Measurements from ENCODE around the gene INPP5E.

Gene INPP5E

DNA sequence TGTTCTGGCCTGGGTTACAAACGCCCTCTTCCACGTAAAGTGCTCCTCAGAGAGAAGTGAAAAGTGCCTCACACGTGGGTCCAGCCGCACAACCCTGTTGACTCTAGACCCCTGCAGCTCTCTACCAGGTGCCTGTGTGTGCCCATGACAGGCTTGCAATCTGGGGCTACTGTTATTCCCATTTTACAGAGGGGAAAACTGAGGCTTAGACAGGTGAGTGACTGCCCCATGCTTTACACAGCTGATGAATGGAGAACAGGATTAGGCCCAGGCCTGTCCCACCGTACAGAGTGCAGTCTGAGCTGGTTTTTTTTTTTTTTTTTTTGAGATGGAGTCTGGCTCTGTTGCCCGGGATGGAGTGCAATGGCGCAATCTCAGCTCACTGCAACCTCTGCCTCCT, 6.2 kb upstream of the INPP5E start:
- no peak for DNase-seq (ENCODE audit: low spot score)

DNA sequence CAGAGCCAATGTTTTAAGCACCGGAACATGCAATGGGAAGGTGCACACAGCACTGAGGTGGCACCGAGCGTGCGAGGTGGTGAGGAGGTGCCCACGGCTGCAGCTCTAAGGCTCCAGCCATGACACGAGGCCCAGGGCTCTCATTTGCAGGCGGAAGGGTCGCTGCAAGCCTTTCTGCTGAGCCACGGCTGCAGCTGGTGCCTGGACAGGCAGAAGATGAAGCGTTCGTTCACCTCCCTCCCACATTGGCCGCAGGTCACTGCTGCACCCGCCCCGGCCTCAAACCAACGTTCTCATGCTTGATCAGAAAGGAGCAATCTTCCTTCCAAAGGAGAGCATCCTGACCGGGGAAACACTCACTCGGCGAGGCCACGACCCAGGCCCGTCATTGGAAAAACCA, 4.5 kb upstream of the INPP5E start:
- DNase-seq (ENCODE audit: low spot score): no peak

DNA sequence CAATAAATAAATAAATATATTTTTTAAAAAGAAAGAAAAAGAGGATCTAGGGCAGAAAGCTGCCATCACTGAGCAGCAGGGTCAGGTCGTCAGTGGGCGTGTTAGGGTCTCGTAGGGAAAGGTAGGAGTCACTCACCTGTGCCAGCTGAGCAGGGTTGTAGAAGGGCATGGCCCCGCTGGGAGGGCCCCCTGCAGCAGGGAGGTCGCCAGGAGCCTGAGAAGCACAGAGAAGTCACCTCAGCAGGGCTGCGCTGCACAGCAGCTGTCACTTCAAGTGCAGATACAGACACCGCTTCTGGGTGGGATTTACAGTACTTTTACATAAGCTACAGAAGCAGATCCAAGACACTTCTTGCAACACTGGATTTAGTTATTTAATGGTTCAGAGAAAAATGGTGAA, 4.0 kb upstream of the INPP5E start:
- no peak for DNase-seq (ENCODE audit: low spot score)

DNA sequence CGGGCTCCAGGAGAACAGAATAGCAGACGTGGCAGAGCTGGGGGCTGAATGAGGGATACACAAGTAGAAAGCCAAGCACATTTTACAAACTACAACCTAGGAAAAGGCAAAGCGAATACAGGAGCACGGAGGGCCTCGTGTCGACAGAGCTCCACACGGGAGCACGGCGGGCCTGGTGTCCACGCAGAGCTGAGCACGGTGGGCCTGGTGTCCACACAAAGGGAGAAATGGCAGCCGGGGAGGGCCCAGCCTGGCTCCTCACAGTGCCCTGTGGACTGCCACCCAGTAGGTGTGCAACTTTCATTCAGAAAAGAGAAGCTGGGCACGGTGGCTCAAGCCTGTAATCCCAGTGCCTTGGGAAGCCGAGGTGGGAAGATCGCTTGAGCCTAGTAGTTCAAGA, 3.4 kb upstream of the INPP5E start:
- DNase-seq (ENCODE audit: low spot score): no peak

- DNase-seq (ENCODE audit: low spot score): no peak
Observed at GRCh38 chr9:136442265-136442664, 2.6 kb upstream of the INPP5E start.

- DNase-seq (ENCODE audit: low spot score): no peak
Observed at GRCh38 chr9:136441681-136442245, 2.1 kb upstream of the INPP5E start.

GRCh38 chr9:136441191-136441680, 1.6 kb upstream of the INPP5E start:
- DNase-seq (ENCODE audit: low spot score): no peak

DNA sequence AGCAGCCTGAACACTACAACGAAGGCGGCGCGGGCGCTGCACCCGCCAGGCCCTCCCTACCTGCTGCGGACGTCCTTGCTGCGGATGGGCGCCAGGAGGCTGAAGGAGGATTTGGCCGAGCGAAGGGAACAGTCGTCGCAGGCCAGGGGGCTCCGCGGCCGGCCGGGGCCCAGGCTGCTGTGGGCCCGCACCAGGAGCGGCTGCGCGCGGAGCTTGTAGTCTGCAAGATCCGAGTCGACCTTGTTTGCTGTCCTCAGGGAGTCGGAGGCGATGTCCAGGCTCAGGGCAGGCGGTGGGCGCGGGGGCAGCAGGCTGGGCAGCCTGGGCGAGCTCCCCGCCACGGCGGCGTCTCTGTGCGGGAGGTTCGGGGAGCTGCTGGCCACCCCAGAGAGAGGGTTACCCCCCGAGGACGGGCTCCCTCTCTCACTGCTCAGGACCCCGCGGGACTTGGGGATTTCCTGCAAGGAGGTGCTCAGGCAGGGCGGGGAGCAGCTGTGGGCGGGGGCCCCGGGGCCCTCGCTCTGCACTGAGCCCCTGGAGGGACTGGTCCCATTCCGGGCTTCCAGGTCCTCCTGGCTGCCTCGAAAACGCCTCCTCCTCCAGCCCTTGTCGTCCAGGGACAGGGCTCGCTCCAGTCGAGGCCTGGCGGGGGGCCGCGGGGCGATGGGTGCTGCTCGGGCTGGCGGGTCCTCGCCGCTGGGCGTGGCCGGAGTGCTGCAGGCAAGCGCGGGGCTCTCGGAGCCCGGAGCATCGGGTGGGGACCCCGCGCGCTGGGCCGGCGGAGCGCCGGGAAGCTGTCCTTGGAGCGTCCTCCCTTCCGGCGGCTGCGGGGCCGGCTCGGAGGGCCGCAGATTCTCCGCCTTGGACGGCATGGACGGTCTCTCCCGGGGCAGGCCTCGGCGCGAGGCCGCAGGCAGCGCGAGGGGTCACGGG, 831 bp downstream of the INPP5E start:
- DNase-seq (ENCODE audit: low spot score): peak; percentile 66

DNA sequence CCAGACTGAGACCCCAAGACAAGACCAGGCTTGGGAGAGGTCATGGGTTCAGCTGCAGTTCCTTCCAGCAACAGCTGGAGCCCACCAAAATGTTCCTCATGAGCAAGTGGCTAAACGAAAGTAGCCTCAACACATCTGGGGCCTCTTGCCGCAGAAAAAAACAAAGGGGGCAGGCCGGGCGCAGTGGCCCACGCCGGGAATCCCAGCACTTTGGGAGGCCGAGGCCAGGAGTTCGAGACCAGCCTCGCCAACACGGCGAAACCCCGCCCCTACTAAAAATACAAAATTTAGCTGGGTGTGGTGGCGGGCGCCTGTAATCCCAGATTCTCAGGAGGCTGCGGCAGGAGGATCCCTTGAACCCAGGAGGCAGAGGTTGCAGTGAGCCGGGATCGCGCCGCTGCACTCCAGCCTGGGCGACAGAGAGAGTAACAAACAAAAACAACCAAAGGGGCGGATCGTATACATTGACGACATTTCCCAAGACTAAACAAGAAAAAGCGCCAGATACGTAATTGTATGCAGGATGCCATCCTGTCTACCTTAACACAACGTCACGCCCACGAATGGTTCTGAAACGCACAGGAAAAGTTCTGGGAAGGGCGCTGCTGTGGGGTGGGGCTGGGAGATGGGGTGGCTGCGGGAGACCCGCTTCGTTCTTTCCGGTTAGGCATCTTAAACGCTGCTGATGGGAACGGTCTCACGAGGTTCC, 1.7 kb downstream of the INPP5E start:
- DNase-seq (ENCODE audit: low spot score): no peak

- DNase-seq (ENCODE audit: low spot score): no peak
Observed at GRCh38 chr9:136437430-136437829, 2.2 kb downstream of the INPP5E start.

DNA sequence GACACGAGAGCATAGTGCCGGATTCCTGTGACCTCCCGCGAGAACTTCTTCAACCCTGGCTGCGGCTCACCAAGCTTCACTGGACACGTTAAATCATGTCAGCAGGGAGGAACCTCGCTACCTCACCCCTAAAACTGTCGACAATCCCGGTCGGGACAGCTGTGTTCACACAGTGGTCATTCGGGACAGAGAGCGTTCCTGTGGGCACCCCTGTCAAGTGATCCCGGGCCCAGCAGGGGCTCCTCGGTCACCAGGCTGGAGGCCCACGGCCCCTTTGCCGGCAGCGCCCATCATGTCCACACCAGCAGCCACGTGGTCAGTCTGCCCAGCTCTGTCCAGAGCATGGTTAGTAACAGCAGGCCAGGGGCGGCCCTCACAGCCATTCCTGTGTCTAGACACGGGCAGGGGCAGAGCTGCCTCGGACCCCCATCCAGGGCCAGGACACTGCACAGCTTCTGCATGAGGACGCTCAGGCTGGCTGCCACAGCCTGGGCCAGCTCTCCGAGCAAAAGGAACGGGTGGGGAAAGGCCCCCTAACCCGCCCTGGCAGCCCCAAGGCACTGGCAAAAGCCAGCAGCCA, 3.5 kb downstream of the INPP5E start:
- DNase-seq (ENCODE audit: low spot score): no peak

- no peak for DNase-seq (ENCODE audit: low spot score)
Observed at GRCh38 chr9:136434580-136435169, 5.0 kb downstream of the INPP5E start.

DNA sequence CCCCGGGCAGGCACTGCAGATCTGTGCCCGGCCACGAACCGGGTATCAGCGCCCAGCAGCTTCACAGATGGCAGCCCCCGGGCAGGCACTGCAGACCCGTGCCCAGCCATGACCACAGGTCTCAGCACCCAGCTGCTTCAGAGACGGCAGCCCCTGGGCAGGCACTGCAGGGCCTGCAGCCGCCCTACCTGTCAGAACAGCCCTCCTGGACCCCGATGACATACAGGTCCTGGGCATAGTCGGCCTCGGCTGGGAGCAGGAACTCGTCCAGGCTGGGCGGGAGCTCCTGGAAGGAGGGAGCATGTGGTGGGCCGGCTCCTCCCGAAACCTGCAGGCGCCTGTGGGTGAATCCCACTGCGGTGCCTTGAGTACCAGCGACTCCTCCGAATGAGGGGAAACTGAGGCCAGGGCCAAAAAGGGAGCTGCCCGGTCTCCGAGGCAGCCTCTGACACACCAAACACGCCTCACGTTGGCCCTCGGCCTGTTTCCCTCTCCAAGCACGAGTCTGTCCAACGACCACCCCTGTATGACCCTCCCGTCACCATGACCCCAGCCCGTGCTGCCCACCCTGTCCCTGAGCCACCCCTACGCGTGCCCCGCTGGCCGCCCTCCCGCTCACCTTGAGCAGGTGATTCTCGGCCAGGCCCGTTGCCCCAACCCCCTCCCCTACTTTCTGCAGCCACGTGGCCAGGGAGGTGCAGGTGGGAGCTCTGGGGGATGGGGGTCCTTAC, 5.6 kb downstream of the INPP5E start:
- no peak for DNase-seq (ENCODE audit: low spot score)

GRCh38 chr9:136433043-136433715, 6.5 kb downstream of the INPP5E start:
- DNase-seq (ENCODE audit: low spot score): no peak

- no peak for DNase-seq (ENCODE audit: low spot score)
Observed at GRCh38 chr9:136432591-136432990, 7.1 kb downstream of the INPP5E start.

DNA sequence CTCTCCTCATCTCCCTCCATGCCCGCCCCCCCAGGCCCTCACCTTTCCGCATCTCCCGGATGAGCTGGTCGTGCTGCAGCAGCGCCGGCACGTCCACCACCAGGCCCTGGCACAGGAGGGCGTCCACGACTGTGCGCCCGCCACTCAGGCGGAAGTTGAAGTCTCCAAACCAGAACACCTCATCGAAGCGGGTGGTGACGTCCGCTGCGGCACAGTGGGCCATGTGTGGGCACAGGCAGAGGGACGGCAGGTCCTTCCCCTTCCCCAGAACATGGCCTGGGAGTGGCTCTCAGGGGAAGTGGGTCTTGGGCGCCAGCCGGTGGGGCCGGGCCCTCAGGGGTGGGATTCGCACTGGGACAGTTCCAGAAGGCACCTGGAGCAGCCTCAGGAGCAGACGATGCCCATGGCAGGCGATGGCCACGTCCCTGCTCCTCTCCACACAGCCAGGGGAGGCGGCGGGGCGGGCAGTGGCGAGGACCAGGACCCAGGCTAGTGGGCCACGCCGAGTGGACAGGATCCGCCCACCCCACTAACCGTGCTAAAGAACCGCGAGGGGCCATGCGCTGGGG, 7.8 kb downstream of the INPP5E start:
- DNase-seq (ENCODE audit: low spot score): no peak

DNA sequence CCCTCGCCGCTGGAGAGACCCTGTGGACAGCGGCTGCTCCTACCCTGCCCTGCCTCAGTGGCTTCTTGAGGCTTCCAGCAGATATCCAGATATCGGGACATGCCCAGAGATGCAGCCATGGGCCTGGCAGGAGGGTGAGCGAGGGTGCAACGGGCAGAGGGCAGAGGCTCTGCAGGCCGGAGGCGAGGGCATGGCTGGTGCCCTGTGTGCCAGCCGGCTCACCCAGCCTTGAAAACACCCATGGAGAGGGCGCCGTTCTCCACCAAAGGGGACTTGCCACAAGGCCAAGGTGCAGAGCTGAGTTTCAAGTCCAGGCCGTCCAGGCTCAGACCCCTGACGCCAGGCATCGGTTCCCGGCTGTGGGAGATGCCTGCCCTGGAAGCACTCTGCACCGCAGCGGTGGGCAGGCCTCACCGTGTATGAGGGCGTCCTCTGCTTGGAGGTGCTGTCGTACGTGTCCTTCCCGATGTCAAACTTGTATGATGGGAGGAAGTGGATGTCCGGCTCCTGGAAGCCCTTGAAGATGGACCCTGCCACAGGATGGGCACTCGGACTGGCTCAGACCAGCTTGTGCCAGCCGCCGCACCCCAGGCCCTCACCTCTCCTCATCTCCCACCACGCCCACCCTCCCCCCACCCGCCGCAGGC, 8.9 kb downstream of the INPP5E start:
- DNase-seq (ENCODE audit: low spot score): no peak

- no peak for DNase-seq (ENCODE audit: low spot score)
Observed at GRCh38 chr9:136429683-136430491, 9.8 kb downstream of the INPP5E start.

DNA sequence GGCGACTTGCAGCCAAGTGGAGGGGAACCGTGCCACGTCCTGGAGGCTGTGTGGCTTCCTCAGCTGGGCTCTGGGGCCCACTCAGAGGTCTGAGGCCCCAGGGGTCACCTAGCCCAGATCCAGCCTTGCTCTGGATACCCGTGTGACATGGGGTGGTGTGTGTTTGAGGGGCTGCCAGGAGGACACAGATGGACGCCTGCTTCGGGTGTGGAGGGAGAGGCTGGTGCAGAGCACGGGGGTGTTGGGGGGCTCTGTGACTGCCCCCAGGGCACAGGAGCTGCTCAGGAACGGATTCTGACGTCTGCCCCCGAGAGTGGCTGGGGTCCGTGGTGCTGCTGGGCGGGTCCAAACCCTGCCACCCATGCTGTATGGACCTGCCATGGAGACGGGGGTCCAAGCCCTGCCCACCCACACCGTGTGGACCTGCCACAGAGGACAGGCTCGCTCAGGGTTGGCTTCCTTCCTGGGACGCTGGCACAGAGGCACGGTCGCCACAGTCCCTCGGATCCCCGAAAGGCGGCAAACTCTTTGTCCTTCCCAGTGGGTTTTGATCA, 10.5 kb downstream of the INPP5E start:
- DNase-seq (ENCODE audit: low spot score): no peak

All from HuH-7 (cell line).